Brain microvascular endothelial cell (primary cell): Measurements from ENCODE around the gene TCN2.
A peak's percentile ranks its signal among the peaks of the same experiment; 100 is the strongest.

Source experiments
- DNase-seq: peaks from one replicate; pipeline ENCODE4 v3.0.0-alpha.2; 2020
- H3K27ac ChIP-seq: fragments of 250-450 bp; sonication (Bioruptor Pico); 2 replicates; pipeline ENCODE4 v1.5.1; 2020; ENCODE audit warnings: mild to moderate bottlenecking, moderate library complexity
- H3K27me3 ChIP-seq: fragments of 250-450 bp; sonication (Bioruptor Pico); replicated peaks from 2 replicates; pipeline ENCODE4 v1.5.1; 2020; ENCODE audit warnings: mild to moderate bottlenecking
- H3K36me3 ChIP-seq: fragments of 250-450 bp; sonication (Bioruptor Pico); replicated peaks from 2 replicates; pipeline ENCODE4 v1.5.1; 2020; ENCODE audit warnings: mild to moderate bottlenecking
- H3K4me3 ChIP-seq: 2 replicates; pipeline ENCODE4 v1.5.1; 2011; ENCODE audit warnings: low read depth, mild to moderate bottlenecking, control low read depth, low read length, moderate library complexity
- in situ Hi-C: cut with HindIII; loops from 2 replicates; pipeline ENCODE4 v1.10.0; 2017; ENCODE audit warnings: low sequenced_read_pairs, low pct_ligation_motif_present
- TF ChIP-seq, protein P1 (sequence below): IDR thresholded peaks from 2 replicates; pipeline ENCODE4 v1.5.1; 2011; ENCODE audit warnings: low read depth, mild to moderate bottlenecking, moderate library complexity, low read length, control low read depth, inconsistent platforms; ENCODE audit errors: missing control alignments

Gene TCN2

DNA sequence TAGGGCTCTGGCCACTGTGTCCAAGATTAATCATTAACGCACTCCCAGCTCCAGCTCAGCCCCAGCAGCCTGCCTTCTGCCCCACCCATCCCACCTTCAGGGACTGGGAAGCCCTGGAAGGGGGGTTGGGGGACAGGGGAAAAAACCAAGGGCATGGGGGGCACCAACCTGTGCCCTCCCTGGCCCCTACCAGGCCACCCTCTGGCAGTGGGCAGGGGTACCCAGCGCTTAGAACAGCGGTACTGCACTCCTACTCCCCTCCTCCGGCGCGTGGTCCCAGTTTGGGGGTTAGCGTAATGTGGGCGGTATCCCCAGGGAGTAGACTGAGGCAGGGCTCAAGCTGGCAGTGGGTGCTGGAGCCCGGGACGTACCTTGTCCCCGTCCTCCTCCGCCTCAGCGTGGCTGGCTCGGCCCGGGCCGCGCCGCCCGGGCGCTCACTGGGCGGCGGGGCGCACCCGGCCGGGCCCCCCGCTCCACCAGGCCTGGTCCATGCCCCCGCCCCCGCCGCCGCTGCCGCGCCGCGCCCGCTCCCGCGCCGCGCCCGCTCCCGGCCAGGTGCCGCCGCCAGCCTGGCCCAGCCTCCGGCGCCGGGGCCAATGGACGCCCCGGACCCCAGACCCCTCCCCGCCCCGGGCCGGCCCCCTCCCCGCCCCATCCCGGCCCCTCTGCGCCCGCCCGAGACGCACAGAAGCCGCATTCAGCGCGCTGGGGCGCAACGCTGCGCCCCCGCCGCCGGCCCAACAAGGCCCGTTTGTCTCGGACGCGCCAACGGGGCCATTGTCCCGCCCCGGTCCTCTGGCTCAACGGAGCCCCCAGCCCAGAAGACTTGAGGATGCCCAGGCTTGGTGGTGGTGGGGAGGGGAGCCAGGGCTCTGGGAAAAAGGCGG lies 32.6 kb upstream of the TCN2 start, which contains the start of gene GAL3ST1:
GAL3ST1 (minus strand) TSS at position 571 of the 887 bp plus-strand sequence. CDS start 17,273 bp downstream, outside the sequence.
- H3K4me3 ChIP-seq = no peak within 1 kb of the TSS
- H3K27ac ChIP-seq = no peak within 1 kb of the TSS
- no peaks in the 10 kb centered on the region for H3K27me3 ChIP-seq
- TF ChIP-seq, protein P1, sequence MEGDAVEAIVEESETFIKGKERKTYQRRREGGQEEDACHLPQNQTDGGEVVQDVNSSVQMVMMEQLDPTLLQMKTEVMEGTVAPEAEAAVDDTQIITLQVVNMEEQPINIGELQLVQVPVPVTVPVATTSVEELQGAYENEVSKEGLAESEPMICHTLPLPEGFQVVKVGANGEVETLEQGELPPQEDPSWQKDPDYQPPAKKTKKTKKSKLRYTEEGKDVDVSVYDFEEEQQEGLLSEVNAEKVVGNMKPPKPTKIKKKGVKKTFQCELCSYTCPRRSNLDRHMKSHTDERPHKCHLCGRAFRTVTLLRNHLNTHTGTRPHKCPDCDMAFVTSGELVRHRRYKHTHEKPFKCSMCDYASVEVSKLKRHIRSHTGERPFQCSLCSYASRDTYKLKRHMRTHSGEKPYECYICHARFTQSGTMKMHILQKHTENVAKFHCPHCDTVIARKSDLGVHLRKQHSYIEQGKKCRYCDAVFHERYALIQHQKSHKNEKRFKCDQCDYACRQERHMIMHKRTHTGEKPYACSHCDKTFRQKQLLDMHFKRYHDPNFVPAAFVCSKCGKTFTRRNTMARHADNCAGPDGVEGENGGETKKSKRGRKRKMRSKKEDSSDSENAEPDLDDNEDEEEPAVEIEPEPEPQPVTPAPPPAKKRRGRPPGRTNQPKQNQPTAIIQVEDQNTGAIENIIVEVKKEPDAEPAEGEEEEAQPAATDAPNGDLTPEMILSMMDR = no peak
- in situ Hi-C loops = no loop called here
- H3K36me3 ChIP-seq = peaks cover 44% of the 10 kb centered on the region
- no peak for DNase-seq

DNA sequence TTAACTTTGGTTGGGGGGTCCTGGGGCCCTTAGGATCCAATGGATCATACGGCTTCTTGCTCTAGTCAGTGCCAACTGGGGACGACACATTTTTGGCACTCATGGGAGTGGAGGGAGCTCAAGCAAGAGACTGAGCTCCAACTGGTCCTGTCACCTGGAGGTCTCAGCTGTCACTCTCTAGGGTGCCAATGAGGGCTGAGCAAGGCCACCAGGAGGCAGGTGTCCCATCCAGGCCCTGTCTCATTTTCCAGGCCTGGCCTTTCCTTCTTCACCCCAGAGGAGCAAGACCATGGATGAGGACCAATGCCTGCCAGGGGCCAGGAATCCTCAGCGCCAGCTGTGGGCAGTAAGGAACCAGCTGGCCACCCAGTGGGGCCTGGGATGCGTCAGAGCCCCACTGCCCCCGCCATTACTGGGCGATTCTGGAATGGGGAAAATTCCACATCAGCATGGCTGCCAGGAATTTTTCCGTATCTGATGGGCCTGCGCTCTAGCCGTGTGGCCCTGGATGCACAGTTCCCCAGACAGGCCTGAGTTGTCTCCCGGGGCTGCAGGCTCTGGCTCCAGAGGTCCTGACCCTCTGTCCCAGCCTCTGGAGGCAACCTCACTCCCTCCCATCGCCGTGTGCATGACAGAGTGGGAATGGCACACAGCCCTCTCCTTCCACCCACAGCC lies 31.8 kb upstream of the TCN2 start:
- in situ Hi-C loops = no loop called here
- DNase-seq = peak; percentile 2
- Histone ChIP-seq H3K4me3 (no peak overlapping the region), H3K27me3 (no peaks in the 10 kb centered on the region), H3K36me3 (peaks cover 52% of the 10 kb centered on the region), H3K27ac (no peak overlapping the region)
- TF ChIP-seq, protein P1 = peak; percentile 33

DNA sequence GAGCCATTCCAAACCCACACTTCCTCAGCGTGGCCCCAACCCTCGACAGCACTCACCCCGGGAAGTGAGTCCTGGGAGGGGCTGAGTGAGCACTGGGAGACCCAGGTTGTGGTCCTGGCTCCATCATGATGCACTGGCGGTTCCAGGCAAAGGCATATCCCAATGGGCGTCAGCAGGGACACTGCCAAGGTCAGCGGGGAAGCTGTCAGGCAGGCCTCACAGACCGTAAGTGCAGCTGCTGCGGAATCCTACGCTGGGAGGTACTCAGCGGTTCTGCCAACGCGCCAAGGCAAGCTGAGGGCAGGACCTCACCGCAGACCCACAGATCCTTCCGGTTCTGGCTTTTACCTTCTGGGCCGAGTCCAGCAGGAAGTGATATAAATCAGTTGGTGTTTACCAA lies 31.1 kb upstream of the TCN2 start:
- TF ChIP-seq, protein P1 = no peak
- DNase-seq = no peak
- Histone ChIP-seq H3K4me3 (no peak overlapping the region), H3K27me3 (no peaks in the 10 kb centered on the region), H3K27ac (no peak overlapping the region), H3K36me3 (peaks cover 58% of the 10 kb centered on the region)
- in situ Hi-C loops = no loop called here

DNA sequence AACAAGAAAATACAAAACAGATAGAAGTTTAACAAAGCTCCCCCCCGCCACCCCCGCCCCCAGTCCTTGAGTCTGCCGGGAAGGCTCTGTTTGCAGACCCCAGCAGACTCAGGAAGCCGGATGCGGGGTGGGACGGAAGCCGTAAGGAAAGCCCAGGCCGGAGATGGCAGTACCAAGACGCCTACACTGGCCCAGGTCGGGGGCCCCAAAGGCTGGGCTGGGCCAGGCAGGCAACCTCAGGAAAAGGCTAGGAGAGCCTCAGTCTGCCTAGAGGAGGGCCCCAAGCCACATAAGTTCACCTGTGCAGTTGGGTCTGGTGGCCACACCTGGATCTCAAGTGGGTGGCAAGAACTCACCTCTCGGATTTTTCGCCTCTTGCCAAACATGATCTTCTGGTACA lies 28.5 kb upstream of the TCN2 start:
- H3K4me3 ChIP-seq = no peak overlapping the region

DNA sequence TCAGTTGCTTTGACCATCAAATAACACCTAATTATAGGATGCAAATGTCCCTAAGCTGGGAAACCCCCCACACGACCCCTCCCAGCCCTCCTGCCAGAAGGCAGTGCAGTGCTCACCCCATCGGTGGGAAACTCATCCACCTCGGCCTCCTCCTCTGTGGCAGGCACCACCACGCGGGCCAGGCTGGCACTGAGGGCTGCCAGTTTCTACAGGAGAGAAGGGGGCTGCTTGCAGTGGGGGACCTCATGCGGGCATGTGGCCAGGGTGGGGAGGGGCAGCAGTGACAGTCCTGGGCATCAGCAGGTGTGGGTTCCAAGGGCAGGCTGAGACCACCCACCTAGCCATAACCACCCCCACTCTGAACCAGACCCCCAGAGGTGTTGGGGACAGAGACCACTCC lies 26.1 kb upstream of the TCN2 start:
- TF ChIP-seq, protein P1 = no peak
- H3K27me3 ChIP-seq = no peaks in the 10 kb centered on the region
- no peak overlapping the region for H3K27ac ChIP-seq
- no peak overlapping the region for H3K4me3 ChIP-seq
- H3K36me3 ChIP-seq = peaks cover 81% of the 10 kb centered on the region
- in situ Hi-C loops = no loop called here
- DNase-seq = no peak

More for the DNA sequence above, 28.5 kb upstream of the TCN2 start:
- Histone ChIP-seq H3K27ac (no peak overlapping the region), H3K36me3 (peaks cover 71% of the 10 kb centered on the region), H3K27me3 (no peaks in the 10 kb centered on the region)
- TF ChIP-seq, protein P1 = no peak
- no peak for DNase-seq
- in situ Hi-C loops = no loop called here
